Suprapubic skin (tissue), 4 donors: ENCODE measurements around the gene KIF1C. TPM values are rescaled to one million over a fixed set of nuclear protein-coding genes. Genes with fewer than 3 reads are reported as not detected.
"Not testable (repeated sequence)": the region's sequence is repeated elsewhere in the genome, so short reads cannot be mapped to it uniquely, and the experiment has no call there.

Experiments used
- DNase-seq, 2 donors: peaks; one replicate each; pipeline ENCODE4 v3.0.0-alpha.2; 2019; ENCODE audit warnings: low spot score in 2 of 2
- H3K27ac ChIP-seq: fragments of 200-600 bp; sonication (generic); one replicate; pipeline ENCODE4 v1.5.1; 2019
- H3K27me3 ChIP-seq: fragments of 200-600 bp; sonication (generic); one replicate; pipeline ENCODE4 v1.5.1; 2019
- H3K36me3 ChIP-seq: fragments of 200-600 bp; sonication (generic); one replicate; pipeline ENCODE4 v1.5.1; 2019
- H3K4me1 ChIP-seq: fragments of 200-600 bp; sonication (generic); one replicate; pipeline ENCODE4 v1.5.1; 2019
- H3K4me3 ChIP-seq: fragments of 200-600 bp; sonication (generic); one replicate; pipeline ENCODE4 v1.5.1; 2019; ENCODE audit warnings: mild to moderate bottlenecking
- H3K9me3 ChIP-seq: fragments of 200-600 bp; sonication (generic); one replicate; pipeline ENCODE4 v1.5.1; 2019
- CTCF ChIP-seq, 2 donors: fragments of 200-600 bp in 1 of 2; fragments of 450-650 bp in 1 of 2; sonication (generic) in 1 of 2; IDR thresholded peaks; one replicate each; pipeline ENCODE4 v1.5.1; 2016 to 2019; ENCODE audit warnings: antibody characterized with exemption in 2 of 2, mild to moderate bottlenecking in 1 of 2, moderate library complexity in 1 of 2
- EP300 ChIP-seq: sonication (generic); formaldehyde crosslinking; IDR thresholded peaks from one replicate; pipeline ENCODE4 v1.6.1; 2017; ENCODE audit warnings: antibody characterized with exemption
- POLR2A ChIP-seq, 2 donors: fragments of 450-650 bp; IDR thresholded peaks; one replicate each; pipeline ENCODE4 v1.6.1; 2017; ENCODE audit warnings: antibody characterized with exemption in 2 of 2, mild to moderate bottlenecking in 2 of 2, moderate library complexity in 2 of 2
- POLR2AphosphoS5 ChIP-seq, 3 donors: sonication (generic); formaldehyde crosslinking; IDR thresholded peaks; one replicate each; pipeline ENCODE4 v1.6.1; 2017; ENCODE audit warnings: antibody characterized with exemption in 3 of 3
- WGBS: methylation state at CpG from one replicate; pipeline ENCODE4 v1.1.5; 2018; 5-methylcytosine and 5-hydroxymethylcytosine counted together
- total RNA-seq, 4 donors: library from RNA; depleted of rRNA; stranded (reverse); fragments of >200 nt; gene quantifications; one replicate each; pipeline ENCODE4 v1.1.0, GENCODE V29; 2016

KIF1C gene
- total RNA-seq, 4 donors from 2014 or later: 52.7 to 104 (median 97.8) TPM

- TF ChIP-seq EP300 (no peak), POLR2A (IDR thresholded peaks at IDR 0.05) (no peak), CTCF (IDR thresholded peaks at IDR 0.05) (no peak), POLR2AphosphoS5 (IDR thresholded peaks at IDR 0.05) (no peak)
- whole genome bisulfite sequencing: 63% methylated on average over 1 of the region's 1 CpG
- Histone ChIP-seq H3K27ac (no peak overlapping the region), H3K9me3 (no peaks in the 10 kb centered on the region), H3K36me3 (no peaks in the 10 kb centered on the region), H3K27me3 (no peaks in the 10 kb centered on the region), H3K4me3 (no peak overlapping the region), H3K4me1 (no peaks in the 10 kb centered on the region)
- no peak for DNase-seq
These were observed 67.5 kb downstream of the KIF1C start for GRCh38 chr17:5065227-5065744.

GRCh38 chr17:5068236-5068635 lies 70.5 kb downstream of the KIF1C start:
- no peak for DNase-seq
- Histone ChIP-seq H3K27ac (no peak overlapping the region), H3K9me3 (no peaks in the 10 kb centered on the region), H3K4me3 (no peak overlapping the region), H3K4me1 (no peaks in the 10 kb centered on the region), H3K36me3 (no peaks in the 10 kb centered on the region), H3K27me3 (no peaks in the 10 kb centered on the region)
- TF ChIP-seq POLR2AphosphoS5 (IDR thresholded peaks at IDR 0.05) (no peak), POLR2A (IDR thresholded peaks at IDR 0.05) (no peak), EP300 (no peak), CTCF (IDR thresholded peaks at IDR 0.05) (no peak)
- WGBS: 85% methylated on average over 3 of the region's 3 CpGs

GRCh38 chr17:5069724-5070123 lies 72.0 kb downstream of the KIF1C start:
- TF ChIP-seq CTCF (IDR thresholded peaks at IDR 0.05) (no peak), POLR2A (IDR thresholded peaks at IDR 0.05) (no peak), EP300 (no peak), POLR2AphosphoS5 (IDR thresholded peaks at IDR 0.05) (no peak)
- DNase-seq: no peak
- Histone ChIP-seq H3K27ac (no peak overlapping the region), H3K27me3 (no peaks in the 10 kb centered on the region), H3K36me3 (no peaks in the 10 kb centered on the region), H3K4me1 (no peaks in the 10 kb centered on the region), H3K9me3 (no peaks in the 10 kb centered on the region), H3K4me3 (no peak overlapping the region)
- 72% methylated on average over 4 of the region's 4 CpGs for WGBS

- H3K36me3 ChIP-seq, DNase-seq, H3K9me3 ChIP-seq, H3K27ac ChIP-seq, H3K27me3 ChIP-seq, H3K4me3 ChIP-seq: not testable (repeated sequence)
- WGBS: 78% methylated on average over 5 of the region's 5 CpGs
- H3K4me1 ChIP-seq: peaks cover 14% of the 10 kb centered on the region
These were observed 77.7 kb downstream of the KIF1C start for GRCh38 chr17:5075472-5075871.

GRCh38 chr17:5077275-5077674 lies 79.5 kb downstream of the KIF1C start:
- WGBS: 96% methylated on average over 24 of the region's 24 CpGs
- H3K27ac ChIP-seq: peak overlapping the region; percentile 80

GRCh38 chr17:5077781-5078105 lies 80.0 kb downstream of the KIF1C start:
- Histone ChIP-seq H3K4me3 (peak overlapping the region; percentile 74), H3K36me3 (peaks cover 7% of the 10 kb centered on the region), H3K27ac (peak overlapping the region; percentile 80), H3K9me3 (no peaks in the 10 kb centered on the region), H3K27me3 (no peaks in the 10 kb centered on the region), H3K4me1 (peaks cover 14% of the 10 kb centered on the region)
- DNase-seq: no peak
- TF ChIP-seq POLR2A (IDR thresholded peaks at IDR 0.05) (no peak), POLR2AphosphoS5 (IDR thresholded peaks at IDR 0.05) (no peak), EP300 (no peak), CTCF (IDR thresholded peaks at IDR 0.05) (no peak)
- WGBS: 21% methylated on average over 10 of the region's 14 CpGs

More at GRCh38 chr17:5077275-5077674, 79.5 kb downstream of the KIF1C start:
- H3K27me3 ChIP-seq, H3K36me3 ChIP-seq, H3K9me3 ChIP-seq, DNase-seq: not testable (repeated sequence)
- peaks cover 14% of the 10 kb centered on the region for H3K4me1 ChIP-seq
- H3K4me3 ChIP-seq: peak overlapping the region; percentile 74

Other genes with a start within 250 kb of the KIF1C start
- not detected for gene TM4SF5, start 226.1 kb upstream of the KIF1C start, total RNA-seq
- gene VMO1, start 211.6 kb upstream of the KIF1C start, total RNA-seq: 1 to 10 TPM in 2 of 4 donors, not detected in 2; 1.4 to 1.5 TPM
- gene GLTPD2, start 209.0 kb upstream of the KIF1C start, total RNA-seq: under 1 TPM in 1 of 4 donors, not detected in 3; 0.80 TPM
- gene PSMB6, start 201.8 kb upstream of the KIF1C start, total RNA-seq: 100 to 1,000 TPM in 3 of 4 donors, 10 to 100 TPM in 1; 68.6 to 250 (median 189) TPM
- gene PLD2, start 190.8 kb upstream of the KIF1C start, total RNA-seq: 100 to 1,000 TPM in 1 of 4 donors, 10 to 100 TPM in 3; 53.5 to 134 (median 57.6) TPM
- 100 to 1,000 TPM; 141 to 352 (median 169) TPM for gene MINK1, start 164.6 kb upstream of the KIF1C start, total RNA-seq
- gene C17orf107, start 98.4 kb upstream of the KIF1C start, total RNA-seq: 1 to 10 TPM; 3.7 to 9.8 (median 7.5) TPM
- gene CHRNE, start 94.9 kb upstream of the KIF1C start, total RNA-seq: 1 to 10 TPM; 1.7 to 6.0 (median 2.4) TPM
- gene GP1BA, start 65.7 kb upstream of the KIF1C start, total RNA-seq: not detected
- gene SLC25A11, start 57.9 kb upstream of the KIF1C start, total RNA-seq: 10 to 100 TPM; 35.7 to 74.3 (median 41.6) TPM
- 100 to 1,000 TPM in 2 of 4 donors, 10 to 100 TPM in 2; 74.1 to 118 (median 99.4) TPM for gene RNF167, start 57.7 kb upstream of the KIF1C start, total RNA-seq
- gene PFN1, start 49.4 kb upstream of the KIF1C start, total RNA-seq: 100 to 1,000 TPM; 392 to 756 (median 686) TPM
- gene ENO3, start 46.8 kb upstream of the KIF1C start, total RNA-seq: 1 to 10 TPM; 2.0 to 4.2 (median 3.2) TPM
- 10 to 100 TPM; 30.5 to 52.7 (median 47.1) TPM for gene SPAG7, start 30.1 kb upstream of the KIF1C start, total RNA-seq
- 10 to 100 TPM; 27.4 to 60.8 (median 34.6) TPM for gene CAMTA2, start 10.3 kb upstream of the KIF1C start, total RNA-seq
- gene INCA1, start 428 bp upstream of the KIF1C start, total RNA-seq: 1 to 10 TPM in 2 of 4 donors, under 1 TPM in 2; 0.73 to 1.4 (median 1.2) TPM
- gene SLC52A1, start 37.5 kb downstream of the KIF1C start, total RNA-seq: 10 to 100 TPM in 1 of 4 donors, 1 to 10 TPM in 3; 2.2 to 25.0 (median 5.9) TPM
- gene ZFP3, start 80.5 kb downstream of the KIF1C start, total RNA-seq: 1 to 10 TPM; 2.7 to 6.2 (median 4.4) TPM
- 1 to 10 TPM; 3.7 to 6.7 (median 5.0) TPM for gene ZNF232, start 113.9 kb downstream of the KIF1C start, total RNA-seq
- gene USP6, start 118.1 kb downstream of the KIF1C start, total RNA-seq: 1 to 10 TPM in 1 of 4 donors, under 1 TPM in 2, not detected in 1; 0.16 to 1.4 (median 0.89) TPM
- 10 to 100 TPM in 1 of 4 donors, 1 to 10 TPM in 3; 2.5 to 10.1 (median 4.5) TPM for gene ZNF594, start 193.9 kb downstream of the KIF1C start, total RNA-seq
- not detected for gene SCIMP, start 236.9 kb downstream of the KIF1C start, total RNA-seq